SK-N-SH treated with all-trans-retinoic acid at 6 μM for 48 hours (cell line): ENCODE results near the gene SPOPL.

Source experiments
- ATAC-seq: fragments of 200-7000 bp; cut with Tn5 transposase; 3 replicates; pipeline ENCODE4 v1.9.1; 2020; ENCODE audit warnings: mild to moderate bottlenecking, moderate library complexity
- ARNTL ChIP-seq: fragments of 450-650 bp; formaldehyde crosslinking; IDR thresholded peaks from 2 replicates; pipeline ENCODE4 v1.5.0; 2020; ENCODE audit warnings: low read depth, mild to moderate bottlenecking, moderate library complexity, borderline replicate concordance
- BACH2 ChIP-seq: fragments of 250-450 bp; sonication (Bioruptor Pico); IDR thresholded peaks from 2 replicates; pipeline ENCODE4 v1.9.0; 2021; ENCODE audit warnings: mild to moderate bottlenecking, borderline replicate concordance
- CSDC2 ChIP-seq: fragments of 250-450 bp; sonication (Bioruptor Pico); IDR thresholded peaks from 2 replicates; pipeline ENCODE4 v1.5.0; 2020; ENCODE audit warnings: mild to moderate bottlenecking, moderate library complexity
- CSRNP3 ChIP-seq: fragments of 250-450 bp; sonication (Bioruptor Pico); IDR thresholded peaks from 2 replicates; pipeline ENCODE4 v1.5.1; 2021; ENCODE audit warnings: mild to moderate bottlenecking, moderate library complexity
- ESRRG ChIP-seq: fragments of 250-450 bp; sonication (Bioruptor Pico); IDR thresholded peaks from 2 replicates; pipeline ENCODE4 v1.6.1; 2021; ENCODE audit warnings: mild to moderate bottlenecking
- GLIS3 ChIP-seq: fragments of 250-450 bp; sonication (Bioruptor Pico); IDR thresholded peaks from 2 replicates; pipeline ENCODE4 v1.5.0; 2020; ENCODE audit warnings: mild to moderate bottlenecking, moderate library complexity
- ISL1 ChIP-seq: fragments of 250-450 bp; sonication (Bioruptor Pico); IDR thresholded peaks from 2 replicates; pipeline ENCODE4 v2.1.2; 2022; ENCODE audit warnings: mild to moderate bottlenecking, moderate library complexity
- OSR1 ChIP-seq: fragments of 250-450 bp; sonication (Bioruptor Pico); IDR thresholded peaks from 2 replicates; pipeline ENCODE4 v1.8.0; 2022; ENCODE audit warnings: moderate library complexity, mild to moderate bottlenecking, inconsistent platforms
- PPARA ChIP-seq: fragments of 250-450 bp; sonication (Bioruptor Pico); IDR thresholded peaks from 2 replicates; pipeline ENCODE4 v1.5.0; 2020; ENCODE audit warnings: mild to moderate bottlenecking, borderline replicate concordance
- RARB ChIP-seq: fragments of 250-450 bp; sonication (Bioruptor Pico); IDR thresholded peaks from 2 replicates; pipeline ENCODE4 v1.8.0; 2021; ENCODE audit warnings: mild to moderate bottlenecking, moderate library complexity
- SNAI2 ChIP-seq: fragments of 250-450 bp; sonication (Bioruptor Pico); IDR thresholded peaks from 2 replicates; pipeline ENCODE4 v1.5.0; 2020; ENCODE audit warnings: mild to moderate bottlenecking, moderate library complexity
- TCF4 ChIP-seq: fragments of 250-450 bp; sonication (Bioruptor Pico); IDR thresholded peaks from 2 replicates; pipeline ENCODE4 v1.8.0; 2021; ENCODE audit warnings: mild to moderate bottlenecking, moderate library complexity, borderline replicate concordance
- TSHZ2 ChIP-seq: fragments of 250-450 bp; sonication (Bioruptor Pico); IDR thresholded peaks from 2 replicates; pipeline ENCODE4 v1.5.0; 2020; ENCODE audit warnings: mild to moderate bottlenecking, moderate library complexity
- ZC3H10 ChIP-seq: fragments of 250-450 bp; sonication (Bioruptor Pico); IDR thresholded peaks from 2 replicates; pipeline ENCODE4 v1.5.1; 2021; ENCODE audit warnings: mild to moderate bottlenecking, moderate library complexity
- ZFP3 ChIP-seq: fragments of 250-450 bp; sonication (Bioruptor Pico); IDR thresholded peaks from 2 replicates; pipeline ENCODE4 v1.5.0; 2020; ENCODE audit warnings: mild to moderate bottlenecking, moderate library complexity
- ZFP30 ChIP-seq: fragments of 450-650 bp; formaldehyde crosslinking; IDR thresholded peaks from 2 replicates; pipeline ENCODE4 v1.5.0; 2022; ENCODE audit warnings: mild to moderate bottlenecking, moderate library complexity
- ZNF565 ChIP-seq: fragments of 450-650 bp; formaldehyde crosslinking; conservative IDR thresholded peaks from 2 replicates; pipeline ENCODE4 v1.5.0; 2020; ENCODE audit warnings: low read depth, mild to moderate bottlenecking, moderate library complexity
- ZNF8 ChIP-seq: fragments of 450-650 bp; formaldehyde crosslinking; IDR thresholded peaks from 2 replicates; pipeline ENCODE4 v1.5.0; 2020; ENCODE audit warnings: mild to moderate bottlenecking, moderate library complexity
- TF ChIP-seq, protein P1 (sequence below): fragments of 250-450 bp; sonication (Bioruptor Pico); IDR thresholded peaks from 2 replicates; pipeline ENCODE4 v1.8.0; 2021; ENCODE audit warnings: low read depth, mild to moderate bottlenecking, moderate library complexity, borderline replicate concordance
- TF ChIP-seq, protein P2 (sequence below): fragments of 250-450 bp; sonication (Bioruptor Pico); IDR thresholded peaks from 2 replicates; pipeline ENCODE4 v1.5.1; 2020; ENCODE audit warnings: low read depth, mild to moderate bottlenecking, moderate library complexity

SPOPL gene

DNA sequence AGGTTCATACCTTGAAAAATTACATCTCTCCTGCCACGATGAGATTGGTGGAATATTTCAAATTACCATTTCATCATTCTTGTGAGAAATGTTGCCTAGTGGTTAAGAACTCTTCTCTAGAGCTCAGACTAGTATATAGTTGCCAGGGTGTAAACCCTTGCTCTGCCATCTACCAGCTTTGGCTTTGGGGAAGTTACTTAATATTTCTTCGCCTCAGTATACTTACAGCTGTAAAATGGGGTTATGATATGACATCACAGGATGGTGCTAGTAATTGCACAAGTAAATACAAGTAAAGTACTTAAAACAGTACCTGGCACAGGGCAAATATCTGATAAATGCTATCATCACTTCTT is 1.5 kb downstream of the SPOPL start:
- TF ChIP-seq ZFP30 (CRISPR knock-in tag) (no peak), TCF4 (CRISPR knock-in tag) (no peak), ZNF8 (CRISPR knock-in tag) (no peak), SNAI2 (CRISPR knock-in tag) (no peak), TSHZ2 (CRISPR knock-in tag) (no peak), CSRNP3 (no peak), CSDC2 (CRISPR knock-in tag) (0 out of 2 replicates have a peak, but pooled peaks have one; percentile 55), BACH2 (CRISPR knock-in tag) (no peak), GLIS3 (CRISPR knock-in tag) (0 out of 2 replicates have a peak, but pooled peaks have one; percentile 41), ZFP3 (CRISPR knock-in tag) (no peak), ESRRG (CRISPR knock-in tag) (no peak), OSR1 (CRISPR knock-in tag) (no peak)
- TF ChIP-seq, protein P1, sequence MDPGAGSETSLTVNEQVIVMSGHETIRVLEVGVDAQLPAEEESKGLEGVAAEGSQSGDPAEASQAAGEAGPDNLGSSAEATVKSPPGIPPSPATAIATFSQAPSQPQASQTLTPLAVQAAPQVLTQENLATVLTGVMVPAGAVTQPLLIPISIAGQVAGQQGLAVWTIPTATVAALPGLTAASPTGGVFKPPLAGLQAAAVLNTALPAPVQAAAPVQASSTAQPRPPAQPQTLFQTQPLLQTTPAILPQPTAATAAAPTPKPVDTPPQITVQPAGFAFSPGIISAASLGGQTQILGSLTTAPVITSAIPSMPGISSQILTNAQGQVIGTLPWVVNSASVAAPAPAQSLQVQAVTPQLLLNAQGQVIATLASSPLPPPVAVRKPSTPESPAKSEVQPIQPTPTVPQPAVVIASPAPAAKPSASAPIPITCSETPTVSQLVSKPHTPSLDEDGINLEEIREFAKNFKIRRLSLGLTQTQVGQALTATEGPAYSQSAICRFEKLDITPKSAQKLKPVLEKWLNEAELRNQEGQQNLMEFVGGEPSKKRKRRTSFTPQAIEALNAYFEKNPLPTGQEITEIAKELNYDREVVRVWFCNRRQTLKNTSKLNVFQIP (CRISPR knock-in tag), result no peak
- TF ChIP-seq, all 23 proteins: peak for 2
- no peak for ATAC-seq

- ATAC-seq, result no peak
- TF ChIP-seq BACH2 (CRISPR knock-in tag) (no peak), CSDC2 (CRISPR knock-in tag) (no peak), ISL1 (CRISPR knock-in tag) (no peak), ESRRG (CRISPR knock-in tag) (no peak), PPARA (no peak), TCF4 (CRISPR knock-in tag) (no peak), GLIS3 (CRISPR knock-in tag) (no peak), ZNF565 (no peak), TSHZ2 (CRISPR knock-in tag) (no peak)
Measured at GRCh38 chr2:138503652-138504051, 2.1 kb downstream of the SPOPL start.

DNA sequence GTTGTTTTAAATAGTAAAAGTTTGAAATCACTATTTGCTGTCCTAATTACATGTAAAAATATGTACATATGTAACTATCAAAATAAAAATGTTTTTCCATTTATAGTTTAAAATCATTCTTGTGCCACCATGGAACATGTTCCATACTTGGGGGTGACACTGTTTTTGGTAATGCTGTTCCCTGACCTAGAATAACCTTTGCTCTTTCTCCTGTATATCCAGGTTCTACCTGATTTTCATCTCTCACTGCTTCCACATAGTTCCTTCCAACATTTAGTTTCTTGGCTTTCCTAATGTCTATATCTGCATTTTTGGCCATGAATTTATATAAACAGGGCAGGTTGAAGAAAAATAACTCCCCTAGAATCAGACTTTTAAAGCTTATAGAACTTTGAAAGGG is 2.5 kb downstream of the SPOPL start:
- TF ChIP-seq CSDC2 (CRISPR knock-in tag) (no peak), ARNTL (no peak), BACH2 (CRISPR knock-in tag) (no peak), ZC3H10 (CRISPR knock-in tag) (no peak), ZNF565 (no peak), ESRRG (CRISPR knock-in tag) (no peak), RARB (CRISPR knock-in tag) (no peak), TCF4 (CRISPR knock-in tag) (no peak), GLIS3 (CRISPR knock-in tag) (no peak)
- TF ChIP-seq, protein P1 (CRISPR knock-in tag), result no peak
- TF ChIP-seq, protein P2, sequence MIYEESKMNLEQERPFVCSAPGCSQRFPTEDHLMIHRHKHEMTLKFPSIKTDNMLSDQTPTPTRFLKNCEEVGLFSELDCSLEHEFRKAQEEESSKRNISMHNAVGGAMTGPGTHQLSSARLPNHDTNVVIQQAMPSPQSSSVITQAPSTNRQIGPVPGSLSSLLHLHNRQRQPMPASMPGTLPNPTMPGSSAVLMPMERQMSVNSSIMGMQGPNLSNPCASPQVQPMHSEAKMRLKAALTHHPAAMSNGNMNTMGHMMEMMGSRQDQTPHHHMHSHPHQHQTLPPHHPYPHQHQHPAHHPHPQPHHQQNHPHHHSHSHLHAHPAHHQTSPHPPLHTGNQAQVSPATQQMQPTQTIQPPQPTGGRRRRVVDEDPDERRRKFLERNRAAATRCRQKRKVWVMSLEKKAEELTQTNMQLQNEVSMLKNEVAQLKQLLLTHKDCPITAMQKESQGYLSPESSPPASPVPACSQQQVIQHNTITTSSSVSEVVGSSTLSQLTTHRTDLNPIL (CRISPR knock-in tag), result no peak
- ATAC-seq, result no peak
